ENCODE results near the gene ACOXL. TPM values are rescaled to one million over a fixed set of nuclear protein-coding genes. Genes with fewer than 3 reads are reported as not detected.

The ACOXL gene
- total and polyA plus RNA-seq, 9 donors, result 0.17 to 0.31 (median 0.23) TPM; not detected in 4

- H3K4me3 ChIP-seq, result no peak overlapping the region
- TF ChIP-seq POLR2A (IDR thresholded peaks at IDR 0.05), result no peak
- TF ChIP-seq CTCF (IDR thresholded peaks at IDR 0.05), result no peak
- no peak for TF ChIP-seq EP300 (IDR thresholded peaks at IDR 0.05)
- no peaks in the 10 kb centered on the region for H3K9me3 ChIP-seq
- no peak overlapping the region for H3K27ac ChIP-seq
- DNase-seq, result no peak
- intact Hi-C loops (cut with DNase I), result no loop called here
- 93 to 100% (median 93%) methylated on average over 1 of the region's 1 CpG for WGBS, 3 donors
- H3K36me3 ChIP-seq, result no peaks in the 10 kb centered on the region
- H3K4me1 ChIP-seq (ENCODE audit: insufficient read depth), result no peaks in the 10 kb centered on the region
- H3K27me3 ChIP-seq, result no peaks in the 10 kb centered on the region
Observed at GRCh38 chr2:110929528-110929927, 197.2 kb downstream of the ACOXL start.

- no peak overlapping the region for H3K4me3 ChIP-seq
- no peaks in the 10 kb centered on the region for H3K27me3 ChIP-seq
- H3K9me3 ChIP-seq, result no peaks in the 10 kb centered on the region
- no peak for DNase-seq
- intact Hi-C loops (cut with DNase I), result no loop called here
- no peak overlapping the region for H3K27ac ChIP-seq
- 34 to 41% (median 36%) methylated on average over 2 of the region's 2 CpGs for WGBS, 3 donors
- TF ChIP-seq POLR2A (IDR thresholded peaks at IDR 0.05) (no peak), CTCF (IDR thresholded peaks at IDR 0.05) (no peak), EP300 (IDR thresholded peaks at IDR 0.05) (no peak)
- H3K4me1 ChIP-seq (ENCODE audit: insufficient read depth), result no peaks in the 10 kb centered on the region
- H3K36me3 ChIP-seq, result no peaks in the 10 kb centered on the region
Observed at GRCh38 chr2:110931648-110932047, 199.3 kb downstream of the ACOXL start.

- no peaks in the 10 kb centered on the region for H3K9me3 ChIP-seq
- H3K4me1 ChIP-seq (ENCODE audit: insufficient read depth), result no peaks in the 10 kb centered on the region
- H3K4me3 ChIP-seq, result no peak overlapping the region
- WGBS, 3 donors, result 91 to 93% (median 92%) methylated on average over 10 of the region's 10 CpGs
- no peaks in the 10 kb centered on the region for H3K27me3 ChIP-seq
- no peak for TF ChIP-seq POLR2A (IDR thresholded peaks at IDR 0.05)
- no peak for TF ChIP-seq CTCF (IDR thresholded peaks at IDR 0.05)
- TF ChIP-seq EP300 (IDR thresholded peaks at IDR 0.05), result no peak
- H3K27ac ChIP-seq, result no peak overlapping the region
- intact Hi-C loops (cut with DNase I), result no loop called here
- H3K36me3 ChIP-seq, result no peaks in the 10 kb centered on the region
- no peak for DNase-seq
Observed at GRCh38 chr2:110933420-110933819, 201.0 kb downstream of the ACOXL start.

GRCh38 chr2:110934948-110935347, 202.6 kb downstream of the ACOXL start:
- WGBS, 3 donors, result 88 to 92% (median 88%) methylated on average over 6 of the region's 6 CpGs
- Histone ChIP-seq H3K4me3 (no peak overlapping the region), H3K36me3 (no peaks in the 10 kb centered on the region), H3K27me3 (no peaks in the 10 kb centered on the region), H3K4me1 (ENCODE audit: insufficient read depth) (no peaks in the 10 kb centered on the region), H3K27ac (no peak overlapping the region), H3K9me3 (no peaks in the 10 kb centered on the region)
- no peak for TF ChIP-seq EP300 (IDR thresholded peaks at IDR 0.05)
- TF ChIP-seq CTCF (IDR thresholded peaks at IDR 0.05), result no peak
- TF ChIP-seq POLR2A (IDR thresholded peaks at IDR 0.05), result no peak
- intact Hi-C loops (cut with DNase I), result no loop called here
- DNase-seq, result no peak

All from ovary (tissue), 9 donors.